Measurements from ENCODE around the gene SMPDL3B. TPM values are rescaled to one million over a fixed set of nuclear protein-coding genes. Genes with fewer than 3 reads are reported as not detected.
"Not testable (repeated sequence)": the region's sequence is repeated elsewhere in the genome, so short reads cannot be mapped to it uniquely, and the experiment has no call there.

SMPDL3B gene
- total RNA-seq, 4 donors from 2014 or later: 6.6 TPM; not detected in 3

DNA sequence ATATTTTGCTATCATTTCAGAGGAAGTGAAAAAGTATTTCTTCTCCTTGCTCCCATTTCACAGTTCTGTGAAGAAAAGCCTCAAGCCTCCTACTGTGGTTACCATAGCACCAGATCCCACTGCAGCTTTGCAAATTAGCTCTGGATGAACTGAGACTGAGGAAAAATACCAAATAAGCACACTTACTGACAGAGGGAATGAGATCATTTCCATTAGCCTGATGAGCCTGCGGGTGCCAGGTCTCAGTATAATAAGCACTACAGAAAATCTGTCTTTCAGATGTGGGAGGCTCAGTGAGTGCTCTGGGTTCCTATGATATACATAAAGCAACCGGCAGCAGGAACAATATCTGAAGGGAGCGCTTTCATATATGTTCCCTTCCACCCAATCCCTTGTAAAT, 46.3 kb downstream of the SMPDL3B start:
- intact Hi-C loops (cut with DNase I; ENCODE audit: low total_unique reads): no loop called here
- no peaks in the 10 kb centered on the region for H3K27me3 ChIP-seq
- H3K4me1 ChIP-seq: no peaks in the 10 kb centered on the region
- H3K4me3 ChIP-seq: no peak overlapping the region
- H3K9me3 ChIP-seq: no peaks in the 10 kb centered on the region
- TF ChIP-seq POLR2A (IDR thresholded peaks at IDR 0.05): no peak
- TF ChIP-seq, protein P1, sequence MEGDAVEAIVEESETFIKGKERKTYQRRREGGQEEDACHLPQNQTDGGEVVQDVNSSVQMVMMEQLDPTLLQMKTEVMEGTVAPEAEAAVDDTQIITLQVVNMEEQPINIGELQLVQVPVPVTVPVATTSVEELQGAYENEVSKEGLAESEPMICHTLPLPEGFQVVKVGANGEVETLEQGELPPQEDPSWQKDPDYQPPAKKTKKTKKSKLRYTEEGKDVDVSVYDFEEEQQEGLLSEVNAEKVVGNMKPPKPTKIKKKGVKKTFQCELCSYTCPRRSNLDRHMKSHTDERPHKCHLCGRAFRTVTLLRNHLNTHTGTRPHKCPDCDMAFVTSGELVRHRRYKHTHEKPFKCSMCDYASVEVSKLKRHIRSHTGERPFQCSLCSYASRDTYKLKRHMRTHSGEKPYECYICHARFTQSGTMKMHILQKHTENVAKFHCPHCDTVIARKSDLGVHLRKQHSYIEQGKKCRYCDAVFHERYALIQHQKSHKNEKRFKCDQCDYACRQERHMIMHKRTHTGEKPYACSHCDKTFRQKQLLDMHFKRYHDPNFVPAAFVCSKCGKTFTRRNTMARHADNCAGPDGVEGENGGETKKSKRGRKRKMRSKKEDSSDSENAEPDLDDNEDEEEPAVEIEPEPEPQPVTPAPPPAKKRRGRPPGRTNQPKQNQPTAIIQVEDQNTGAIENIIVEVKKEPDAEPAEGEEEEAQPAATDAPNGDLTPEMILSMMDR (IDR thresholded peaks at IDR 0.05): no peak
- DNase-seq: no peak
- H3K36me3 ChIP-seq: no peaks in the 10 kb centered on the region
- H3K27ac ChIP-seq: no peak overlapping the region

DNA sequence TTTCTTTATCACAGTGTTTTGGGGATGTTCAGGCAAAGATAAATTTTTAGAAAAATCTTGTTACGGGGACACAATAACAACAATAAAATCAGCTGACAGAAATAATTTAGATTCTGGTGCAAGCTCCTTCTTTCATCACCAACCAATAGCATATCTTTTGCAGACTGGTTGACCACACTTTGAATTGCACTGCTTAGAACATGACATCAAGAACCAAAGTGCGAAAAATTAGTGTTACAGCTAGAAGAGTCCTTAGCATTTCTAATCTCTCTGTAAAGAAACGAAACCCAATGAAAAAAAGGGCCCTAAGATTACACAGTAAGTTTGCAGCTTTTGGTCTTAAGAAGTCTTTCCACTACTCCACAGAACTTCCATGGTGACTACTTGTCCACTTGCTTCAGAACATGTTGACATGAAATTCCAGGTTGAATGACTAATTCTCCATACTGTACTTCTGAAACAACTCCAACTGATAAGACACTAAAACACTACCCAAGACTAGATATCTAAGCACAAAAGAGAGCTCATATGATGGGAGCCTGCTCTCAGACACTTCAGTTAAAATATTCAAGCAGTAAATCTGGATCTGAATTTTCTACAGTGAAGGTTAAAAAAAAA, 56.2 kb downstream of the SMPDL3B start:
- intact Hi-C loops (cut with DNase I; ENCODE audit: low total_unique reads): no loop called here
- Histone ChIP-seq H3K9me3 (no peaks in the 10 kb centered on the region), H3K27ac (no peak overlapping the region), H3K27me3 (no peaks in the 10 kb centered on the region), H3K4me3 (no peak overlapping the region), H3K36me3 (no peaks in the 10 kb centered on the region), H3K4me1 (no peaks in the 10 kb centered on the region)
- no peak for TF ChIP-seq POLR2A (IDR thresholded peaks at IDR 0.05)
- TF ChIP-seq, protein P1 (IDR thresholded peaks at IDR 0.05): no peak
- DNase-seq: no peak

DNA sequence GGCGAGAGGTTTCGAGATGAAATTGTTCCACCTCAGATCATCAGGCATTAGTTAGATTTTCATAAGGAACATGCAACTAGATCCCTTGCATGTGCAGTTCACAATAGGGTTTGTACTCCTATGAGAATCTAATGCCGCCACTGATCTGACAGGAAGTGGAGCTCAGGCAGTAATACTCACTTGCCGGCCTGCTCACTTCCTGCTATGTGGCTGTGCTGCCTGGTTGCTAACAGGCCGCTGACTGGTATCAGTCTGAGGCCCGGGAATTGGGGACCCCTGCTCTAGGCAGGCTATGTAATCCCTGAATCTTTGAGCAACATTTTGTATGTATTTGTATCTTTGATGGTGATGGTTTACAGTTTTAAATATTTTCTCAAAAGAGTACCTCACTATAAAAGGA, 57.5 kb downstream of the SMPDL3B start:
- H3K9me3 ChIP-seq: no peaks in the 10 kb centered on the region
- no peak overlapping the region for H3K27ac ChIP-seq
- TF ChIP-seq, protein P1 (IDR thresholded peaks at IDR 0.05): no peak
- no peak for TF ChIP-seq POLR2A (IDR thresholded peaks at IDR 0.05)
- no peak for DNase-seq
- intact Hi-C loops (cut with DNase I; ENCODE audit: low total_unique reads): no loop called here
- H3K36me3 ChIP-seq: no peaks in the 10 kb centered on the region
- H3K27me3 ChIP-seq: no peaks in the 10 kb centered on the region
- no peak overlapping the region for H3K4me3 ChIP-seq
- H3K4me1 ChIP-seq: no peaks in the 10 kb centered on the region

DNA sequence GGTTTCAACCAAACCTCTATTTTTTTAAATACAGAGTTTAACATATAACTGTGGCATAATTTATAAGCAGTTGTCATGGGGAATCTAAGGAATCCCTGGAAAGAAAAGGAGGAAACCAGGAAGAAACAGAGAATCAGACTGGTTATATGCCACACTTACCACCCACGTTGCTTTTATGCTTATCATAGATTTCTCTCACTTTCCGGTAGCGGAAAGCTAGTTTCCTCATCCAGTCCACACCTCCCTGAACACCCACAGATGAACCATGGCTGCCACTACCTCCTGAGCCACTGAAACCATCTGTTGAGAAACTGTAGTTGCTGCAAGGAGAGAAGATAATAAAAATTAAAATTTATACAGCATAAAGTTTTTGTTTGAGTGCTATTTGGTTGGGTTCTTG, 58.4 kb downstream of the SMPDL3B start:
- Histone ChIP-seq H3K27me3 (no peaks in the 10 kb centered on the region), H3K27ac (no peak overlapping the region), H3K4me1 (no peaks in the 10 kb centered on the region), H3K4me3 (no peak overlapping the region), H3K9me3 (no peaks in the 10 kb centered on the region), H3K36me3 (no peaks in the 10 kb centered on the region)
- TF ChIP-seq POLR2A (IDR thresholded peaks at IDR 0.05): no peak
- TF ChIP-seq, protein P1 (IDR thresholded peaks at IDR 0.05): no peak
- intact Hi-C loops (cut with DNase I; ENCODE audit: low total_unique reads): no loop called here
- no peak for DNase-seq

DNA sequence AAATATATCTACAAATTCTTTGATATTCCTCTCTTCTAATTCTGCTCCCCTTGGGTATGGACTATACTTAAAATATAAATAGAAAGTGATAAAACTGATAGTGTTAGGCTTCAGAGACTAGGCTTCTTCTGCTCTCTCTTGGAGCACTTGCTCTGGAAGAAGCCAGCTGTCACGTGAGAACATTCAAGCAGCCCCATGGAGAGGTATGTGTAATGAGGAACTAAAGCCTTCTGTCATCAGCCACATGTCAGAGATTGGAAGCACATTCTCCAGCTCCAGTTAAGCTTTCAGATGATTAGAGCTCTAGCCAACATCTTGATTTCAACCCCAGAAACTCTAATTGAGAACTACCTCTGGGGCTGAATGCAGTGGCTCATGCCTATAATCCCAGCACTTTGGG, 59.3 kb downstream of the SMPDL3B start:
- intact Hi-C loops (cut with DNase I; ENCODE audit: low total_unique reads): no loop called here

DNA sequence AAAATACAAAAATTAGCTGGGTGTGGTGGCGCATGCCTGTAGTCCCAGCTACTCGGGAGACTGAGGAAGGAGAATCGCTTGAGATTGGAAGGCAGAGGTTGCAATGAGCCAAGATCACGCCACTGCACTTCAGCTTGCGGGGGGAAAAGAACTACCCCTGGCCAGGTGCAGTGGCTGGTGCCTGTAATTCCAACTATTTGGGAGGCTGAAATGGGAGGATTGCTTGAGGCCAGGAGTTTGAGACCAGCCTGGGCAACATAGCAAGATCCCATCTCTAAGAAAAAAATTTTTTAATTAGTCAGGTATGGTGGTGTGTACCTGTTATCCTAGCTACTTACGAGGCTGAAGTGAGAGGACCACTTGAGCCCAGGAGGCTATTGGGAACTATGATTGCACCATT, 59.7 kb downstream of the SMPDL3B start:
- H3K4me3 ChIP-seq; H3K27me3 ChIP-seq; H3K9me3 ChIP-seq; DNase-seq; H3K27ac ChIP-seq; H3K4me1 ChIP-seq; intact Hi-C loops (cut with DNase I; ENCODE audit: low total_unique reads); H3K36me3 ChIP-seq: not testable (repeated sequence)

More for the DNA sequence above, 59.3 kb downstream of the SMPDL3B start:
- H3K27me3 ChIP-seq: no peaks in the 10 kb centered on the region
- TF ChIP-seq, protein P1 (IDR thresholded peaks at IDR 0.05): no peak
- no peak for TF ChIP-seq POLR2A (IDR thresholded peaks at IDR 0.05)
- H3K36me3 ChIP-seq: no peaks in the 10 kb centered on the region
- no peak overlapping the region for H3K4me3 ChIP-seq
- no peak overlapping the region for H3K27ac ChIP-seq
- H3K4me1 ChIP-seq: no peaks in the 10 kb centered on the region
- DNase-seq: no peak
- H3K9me3 ChIP-seq: no peaks in the 10 kb centered on the region
